Hepatocyte (in vitro differentiated cells): ENCODE data around the gene HCST. TPM values are rescaled to one million over a fixed set of nuclear protein-coding genes. Genes with fewer than 3 reads are reported as not detected.

Experiments used
- DNase-seq: peaks from one replicate; pipeline ENCODE4 v3.0.0-alpha.2; 2016; ENCODE audit warnings: low spot score
- H2AFZ ChIP-seq: fragments of 200-600 bp; sonication (generic); 2 replicates; pipeline ENCODE4 v1.6.0; 2016; ENCODE audit warnings: antibody characterized with exemption, mild to moderate bottlenecking
- H3K27ac ChIP-seq: fragments of 200-600 bp; sonication (generic); 2 replicates; pipeline ENCODE4 v1.5.1; 2016; ENCODE audit warnings: mild to moderate bottlenecking
- H3K27me3 ChIP-seq: fragments of 200-600 bp; sonication (generic); 2 replicates; pipeline ENCODE4 v1.6.1; 2016
- H3K36me3 ChIP-seq: fragments of 200-600 bp; sonication (generic); replicated peaks from 2 replicates; pipeline ENCODE4 v1.5.1; 2016; ENCODE audit warnings: low read depth; ENCODE audit not compliant: insufficient read depth
- H3K4me1 ChIP-seq: fragments of 200-600 bp; sonication (generic); 2 replicates; pipeline ENCODE4 v1.5.1; 2016; ENCODE audit warnings: mild to moderate bottlenecking, moderate library complexity; ENCODE audit not compliant: insufficient read depth
- H3K4me2 ChIP-seq: fragments of 200-600 bp; sonication (generic); 2 replicates; pipeline ENCODE4 v1.6.0; 2016
- H3K4me3 ChIP-seq: fragments of 200-600 bp; sonication (generic); 2 replicates; pipeline ENCODE4 v1.5.1; 2016; ENCODE audit warnings: mild to moderate bottlenecking
- H3K79me2 ChIP-seq: fragments of 200-600 bp; sonication (generic); 2 replicates; pipeline ENCODE4 v1.6.0; 2017; ENCODE audit warnings: mild to moderate bottlenecking
- H3K9me2 ChIP-seq: fragments of 200-600 bp; sonication (generic); replicated peaks from 2 replicates; pipeline ENCODE4 v1.6.0; 2017; ENCODE audit warnings: mild to moderate bottlenecking; ENCODE audit not compliant: insufficient read depth
- H3K9me3 ChIP-seq: fragments of 200-600 bp; sonication (generic); 2 replicates; pipeline ENCODE4 v1.5.1; 2016; ENCODE audit warnings: low read depth, mild to moderate bottlenecking
- H4K20me1 ChIP-seq: fragments of 200-600 bp; sonication (generic); 2 replicates; pipeline ENCODE4 v1.6.0; 2016; ENCODE audit warnings: mild to moderate bottlenecking; ENCODE audit not compliant: insufficient read depth, poor library complexity, severe bottlenecking
- EZH2 ChIP-seq: fragments of 200-600 bp; sonication (generic); IDR thresholded peaks from 2 replicates; pipeline ENCODE4 v1.6.1; 2016; ENCODE audit warnings: antibody characterized with exemption, mild to moderate bottlenecking, borderline replicate concordance
- EZH2phosphoT487 ChIP-seq: fragments of 200-600 bp; sonication (generic); IDR thresholded peaks from one replicate; pipeline ENCODE4 v1.6.1; 2018; ENCODE audit warnings: antibody characterized with exemption, mild to moderate bottlenecking, low read depth, moderate library complexity; ENCODE audit not compliant: unreplicated experiment, severe bottlenecking
- WGBS: methylation state at CpG from one replicate; pipeline ENCODE4 v1.1.6; 2016; ENCODE audit warnings: low lambda C conversion rate; ENCODE audit errors: missing lambda C conversion rate; 5-methylcytosine and 5-hydroxymethylcytosine counted together
- polyA plus RNA-seq: library from polyadenylated mRNA; unstranded; fragments of >200 nt; fragmentation: Nextera tagmentation; extraction: Ambion mirVana; gene quantifications from 2 replicates; pipeline ENCODE4 v1.2.1, GENCODE V29; 2016
- total RNA-seq: library from RNA; depleted of rRNA; stranded (reverse); fragments of >200 nt; gene quantifications from 2 replicates; pipeline ENCODE4 v1.2.3, GENCODE V29; 2014
- TF ChIP-seq, protein P1 (sequence below): fragments of 200-600 bp; sonication (generic); IDR thresholded peaks from 2 replicates; pipeline ENCODE4 v1.5.1; 2016; ENCODE audit warnings: antibody characterized with exemption, mild to moderate bottlenecking; ENCODE audit not compliant: poor library complexity

HCST gene
- total and polyA plus RNA-seq, 2 experiments from 2014 or later, result 0.97 to 4.8 TPM

DNA sequence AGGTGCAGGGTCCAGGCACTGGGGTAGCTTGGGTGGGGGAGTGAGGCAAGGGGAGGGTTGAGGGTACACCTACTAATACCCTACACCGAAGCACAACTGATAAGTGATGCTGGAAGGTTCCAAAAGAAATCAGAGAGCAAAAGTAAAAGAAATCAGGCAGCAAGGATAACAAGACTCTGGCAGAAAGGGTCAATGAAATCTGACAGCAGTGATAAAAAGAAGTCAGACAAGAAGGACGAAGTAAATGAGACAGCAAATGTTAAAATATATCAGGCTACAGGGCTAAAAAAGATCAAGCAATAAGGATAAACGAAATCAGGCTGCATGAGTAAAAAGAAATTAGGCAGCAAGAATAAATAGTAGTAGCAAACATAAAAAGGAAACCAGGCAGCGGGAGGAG, 38.5 kb downstream of the HCST start:
- H4K20me1 ChIP-seq, result no peaks in the 10 kb centered on the region
- no peak for DNase-seq
- H3K27ac ChIP-seq, result no peak overlapping the region
- no peak overlapping the region for H3K4me3 ChIP-seq
- no peaks in the 10 kb centered on the region for H3K9me3 ChIP-seq
- H3K36me3 ChIP-seq, result no peaks in the 10 kb centered on the region
- H2AFZ ChIP-seq, result no peak overlapping the region
- H3K27me3 ChIP-seq, result no peaks in the 10 kb centered on the region
- H3K4me2 ChIP-seq, result no peak overlapping the region
- no peaks in the 10 kb centered on the region for H3K4me1 ChIP-seq
- 61% methylated on average over 4 of the region's 4 CpGs for WGBS
- no peaks in the 10 kb centered on the region for H3K9me2 ChIP-seq
- TF ChIP-seq EZH2, result no peak
- TF ChIP-seq EZH2phosphoT487, result no peak
- TF ChIP-seq, protein P1, sequence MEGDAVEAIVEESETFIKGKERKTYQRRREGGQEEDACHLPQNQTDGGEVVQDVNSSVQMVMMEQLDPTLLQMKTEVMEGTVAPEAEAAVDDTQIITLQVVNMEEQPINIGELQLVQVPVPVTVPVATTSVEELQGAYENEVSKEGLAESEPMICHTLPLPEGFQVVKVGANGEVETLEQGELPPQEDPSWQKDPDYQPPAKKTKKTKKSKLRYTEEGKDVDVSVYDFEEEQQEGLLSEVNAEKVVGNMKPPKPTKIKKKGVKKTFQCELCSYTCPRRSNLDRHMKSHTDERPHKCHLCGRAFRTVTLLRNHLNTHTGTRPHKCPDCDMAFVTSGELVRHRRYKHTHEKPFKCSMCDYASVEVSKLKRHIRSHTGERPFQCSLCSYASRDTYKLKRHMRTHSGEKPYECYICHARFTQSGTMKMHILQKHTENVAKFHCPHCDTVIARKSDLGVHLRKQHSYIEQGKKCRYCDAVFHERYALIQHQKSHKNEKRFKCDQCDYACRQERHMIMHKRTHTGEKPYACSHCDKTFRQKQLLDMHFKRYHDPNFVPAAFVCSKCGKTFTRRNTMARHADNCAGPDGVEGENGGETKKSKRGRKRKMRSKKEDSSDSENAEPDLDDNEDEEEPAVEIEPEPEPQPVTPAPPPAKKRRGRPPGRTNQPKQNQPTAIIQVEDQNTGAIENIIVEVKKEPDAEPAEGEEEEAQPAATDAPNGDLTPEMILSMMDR, result no peak
- peaks cover 9% of the 10 kb centered on the region for H3K79me2 ChIP-seq

GRCh38 chr19:35942235-35942634, 39.9 kb downstream of the HCST start:
- no peak for DNase-seq
- WGBS, result 89% methylated on average over 3 of the region's 3 CpGs
- Histone ChIP-seq H2AFZ (no peak overlapping the region), H3K79me2 (no peaks in the 10 kb centered on the region), H3K9me2 (no peaks in the 10 kb centered on the region), H3K36me3 (no peaks in the 10 kb centered on the region), H3K9me3 (no peaks in the 10 kb centered on the region), H3K27me3 (no peaks in the 10 kb centered on the region), H3K4me3 (no peak overlapping the region), H3K4me2 (no peak overlapping the region), H3K4me1 (no peaks in the 10 kb centered on the region), H3K27ac (no peak overlapping the region), H4K20me1 (no peaks in the 10 kb centered on the region)
- TF ChIP-seq, protein P1, result no peak

- H3K9me2 ChIP-seq, result no peaks in the 10 kb centered on the region
- H3K36me3 ChIP-seq, result no peaks in the 10 kb centered on the region
- no peaks in the 10 kb centered on the region for H3K79me2 ChIP-seq
- no peaks in the 10 kb centered on the region for H3K4me1 ChIP-seq
- TF ChIP-seq EZH2phosphoT487 (no peak), EZH2 (no peak)
- TF ChIP-seq, protein P1, result no peak
- no peak overlapping the region for H3K4me2 ChIP-seq
- no peaks in the 10 kb centered on the region for H3K9me3 ChIP-seq
- WGBS, result 95% methylated on average over 9 of the region's 9 CpGs
- no peaks in the 10 kb centered on the region for H3K27me3 ChIP-seq
- H3K27ac ChIP-seq, result no peak overlapping the region
- no peak for DNase-seq
- H3K4me3 ChIP-seq, result no peak overlapping the region
- H2AFZ ChIP-seq, result no peak overlapping the region
- H4K20me1 ChIP-seq, result no peaks in the 10 kb centered on the region
Measured at GRCh38 chr19:35943321-35944301, 41.3 kb downstream of the HCST start.
